Measurements from ENCODE around the gene PIK3R3. TPM values are rescaled to one million over a fixed set of nuclear protein-coding genes. Genes with fewer than 3 reads are reported as not detected.

PIK3R3 gene
- total RNA-seq, 4 donors from 2014 or later, result 16.7 to 91.0 (median 49.0) TPM

GRCh38 chr1:46152016-46152415 lies 19.6 kb upstream of the PIK3R3 start:
- no peak for TF ChIP-seq CTCF (IDR thresholded peaks at IDR 0.05; ENCODE audit: low read depth)

- no peak for TF ChIP-seq CTCF (IDR thresholded peaks at IDR 0.05; ENCODE audit: low read depth)
These were observed 17.7 kb upstream of the PIK3R3 start for GRCh38 chr1:46150085-46150484.

DNA sequence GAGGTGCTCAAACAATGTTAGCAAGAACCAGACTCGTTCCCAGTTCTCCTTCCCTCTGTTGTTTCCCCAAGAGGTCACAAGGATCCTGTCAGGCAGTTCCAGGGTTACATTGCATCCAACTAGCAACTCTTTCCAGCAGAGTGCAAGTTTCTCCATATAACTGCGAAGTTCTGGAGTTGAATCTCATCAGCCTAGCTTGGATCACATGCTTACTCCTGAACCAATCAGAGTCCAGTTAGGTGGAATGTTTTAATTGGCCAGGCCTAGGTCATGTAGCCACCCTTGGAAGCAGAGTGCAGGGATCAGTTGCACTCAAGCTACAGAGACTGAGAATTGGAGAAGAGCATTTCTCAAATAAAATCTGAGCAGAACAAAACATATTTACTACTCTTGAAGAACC lies 15.9 kb upstream of the PIK3R3 start:
- no peak for TF ChIP-seq CTCF (IDR thresholded peaks at IDR 0.05; ENCODE audit: low read depth)

DNA sequence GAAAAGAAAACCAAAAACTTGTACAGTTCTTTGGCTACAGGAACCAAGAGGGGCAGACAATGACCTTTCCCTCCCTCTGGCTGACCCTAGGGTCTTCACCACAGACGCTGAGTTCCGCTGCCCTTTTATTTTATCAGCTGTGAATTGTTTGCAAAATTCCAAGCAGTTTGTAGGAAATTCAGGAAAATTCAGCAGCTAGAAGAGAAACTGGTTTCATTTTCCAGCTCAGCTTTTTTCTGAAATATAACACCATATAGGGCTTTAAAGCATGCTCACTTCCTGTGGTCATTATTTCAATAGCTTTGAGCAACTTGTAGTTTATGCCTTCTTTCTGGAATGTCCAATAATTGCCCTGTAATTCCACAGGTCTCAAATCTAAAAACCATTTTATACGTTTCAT lies 5.5 kb upstream of the PIK3R3 start:
- TF ChIP-seq CTCF (IDR thresholded peaks at IDR 0.05; ENCODE audit: low read depth), result no peak

DNA sequence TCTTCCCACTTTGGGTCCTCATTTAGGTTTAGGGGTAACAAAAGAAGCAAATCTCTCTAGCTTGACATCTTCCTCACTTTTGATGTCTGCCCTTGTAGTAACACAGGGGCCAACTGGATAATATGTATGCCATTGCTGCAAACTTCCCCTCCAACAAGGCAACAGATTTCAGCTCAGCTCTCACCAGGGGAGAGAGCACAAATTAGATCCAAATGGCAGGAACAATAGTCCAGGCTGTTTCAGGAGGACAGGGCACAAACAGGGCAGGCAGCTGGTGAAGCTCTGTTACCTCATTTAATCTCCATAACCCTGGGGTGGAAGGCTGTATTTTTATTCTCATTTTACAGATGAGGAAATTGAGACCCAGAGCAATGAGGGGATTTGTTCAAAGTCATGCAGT lies 4.3 kb upstream of the PIK3R3 start:
- no peak for TF ChIP-seq CTCF (IDR thresholded peaks at IDR 0.05; ENCODE audit: low read depth)

- no peak for TF ChIP-seq CTCF (IDR thresholded peaks at IDR 0.05; ENCODE audit: low read depth)
These were observed 2.4 kb upstream of the PIK3R3 start for GRCh38 chr1:46134660-46135331.

GRCh38 chr1:46133781-46134350 lies 1.4 kb upstream of the PIK3R3 start:
- TF ChIP-seq CTCF (IDR thresholded peaks at IDR 0.05; ENCODE audit: low read depth), result no peak

Data from subcutaneous adipose tissue (tissue), 4 donors.